ENCODE measurements around the gene CALN1. TPM values are rescaled to one million over a fixed set of nuclear protein-coding genes. Genes with fewer than 3 reads are reported as not detected.

CALN1 gene
- total and polyA plus RNA-seq, 2 of the 8 experiments (the other 6 are each of a cell fraction or from before 2014, with no cell fraction given) = 6.4 to 15.2 TPM

GRCh38 chr7:72334066-72334465, 78.1 kb downstream of the CALN1 start (continued):
- TF ChIP-seq CBX8 (IDR thresholded peaks at IDR 0.05; ENCODE audit: borderline replicate concordance, low read depth, low read length) (no peak), BRCA1 (IDR thresholded peaks at IDR 0.05; ENCODE audit: low read depth, low read length) (no peak), SIN3A (conservative IDR thresholded peaks at IDR 0.05 in 1 of 2, IDR thresholded peaks at IDR 0.05 in 1 of 2; ENCODE audit: low read depth in 1 of 2, low read length in 2 of 2) (no peak)

Measured in H1 (cell line).